Measurements from ENCODE around the gene ARHGAP15.

The ARHGAP15 gene

GRCh38 chr2:143225931-143226330 lies 96.7 kb downstream of the ARHGAP15 start:
- no peak overlapping the region for H3K27ac ChIP-seq (ENCODE audit: low read length)
- no peak overlapping the region for H3K4me3 ChIP-seq (ENCODE audit: low read length)
- H4K20me1 ChIP-seq (ENCODE audit: insufficient read depth, low read length) = no peaks in the 10 kb centered on the region
- H3K4me1 ChIP-seq (ENCODE audit: low read length) = no peaks in the 10 kb centered on the region
- no peaks in the 10 kb centered on the region for H3K9me2 ChIP-seq (replicated peaks; ENCODE audit: insufficient read depth, low read length)
- TF ChIP-seq EZH2phosphoT487 (IDR thresholded peaks at IDR 0.05; ENCODE audit: low read length) (no peak), CTCF (IDR thresholded peaks at IDR 0.05; ENCODE audit: low read length) (no peak), EZH2 (optimal IDR thresholded peaks at IDR 0.05; ENCODE audit: low read depth, low read length) (no peak)
- H3F3A ChIP-seq (ENCODE audit: insufficient read depth, low read length) = no peaks in the 10 kb centered on the region
- no peaks in the 10 kb centered on the region for H3K9me3 ChIP-seq (replicated peaks; ENCODE audit: insufficient read depth, low read length)
- H3K79me2 ChIP-seq (ENCODE audit: low read length) = no peaks in the 10 kb centered on the region
- H3K9ac ChIP-seq (ENCODE audit: low read length) = no peak overlapping the region
- H3K36me3 ChIP-seq (replicated peaks; ENCODE audit: insufficient read depth, low read length) = no peaks in the 10 kb centered on the region
- no peak for DNase-seq
- H3K4me2 ChIP-seq (ENCODE audit: low read depth, low read length) = no peak overlapping the region
- H3K27me3 ChIP-seq (replicated peaks; ENCODE audit: insufficient read depth, low read length) = no peaks in the 10 kb centered on the region
- H2AFZ ChIP-seq (ENCODE audit: low read length) = no peak overlapping the region

GRCh38 chr2:143226714-143227541 lies 97.7 kb downstream of the ARHGAP15 start:
- Histone ChIP-seq H3K4me2 (ENCODE audit: low read depth, low read length) (no peak overlapping the region), H3K27me3 (replicated peaks; ENCODE audit: insufficient read depth, low read length) (no peaks in the 10 kb centered on the region), H3K9ac (ENCODE audit: low read length) (no peak overlapping the region), H4K20me1 (ENCODE audit: insufficient read depth, low read length) (no peaks in the 10 kb centered on the region), H3K27ac (ENCODE audit: low read length) (no peak overlapping the region), H3K79me2 (ENCODE audit: low read length) (no peaks in the 10 kb centered on the region), H3K36me3 (replicated peaks; ENCODE audit: insufficient read depth, low read length) (no peaks in the 10 kb centered on the region), H3K4me3 (ENCODE audit: low read length) (no peak overlapping the region), H2AFZ (ENCODE audit: low read length) (no peak overlapping the region), H3F3A (ENCODE audit: insufficient read depth, low read length) (no peaks in the 10 kb centered on the region), H3K9me3 (replicated peaks; ENCODE audit: insufficient read depth, low read length) (no peaks in the 10 kb centered on the region), H3K9me2 (replicated peaks; ENCODE audit: insufficient read depth, low read length) (no peaks in the 10 kb centered on the region), H3K4me1 (ENCODE audit: low read length) (no peaks in the 10 kb centered on the region)
- no peak for DNase-seq
- no peak for TF ChIP-seq EZH2 (optimal IDR thresholded peaks at IDR 0.05; ENCODE audit: low read depth, low read length)
- no peak for TF ChIP-seq CTCF (IDR thresholded peaks at IDR 0.05; ENCODE audit: low read length)
- TF ChIP-seq EZH2phosphoT487 (IDR thresholded peaks at IDR 0.05; ENCODE audit: low read length) = no peak

DNA sequence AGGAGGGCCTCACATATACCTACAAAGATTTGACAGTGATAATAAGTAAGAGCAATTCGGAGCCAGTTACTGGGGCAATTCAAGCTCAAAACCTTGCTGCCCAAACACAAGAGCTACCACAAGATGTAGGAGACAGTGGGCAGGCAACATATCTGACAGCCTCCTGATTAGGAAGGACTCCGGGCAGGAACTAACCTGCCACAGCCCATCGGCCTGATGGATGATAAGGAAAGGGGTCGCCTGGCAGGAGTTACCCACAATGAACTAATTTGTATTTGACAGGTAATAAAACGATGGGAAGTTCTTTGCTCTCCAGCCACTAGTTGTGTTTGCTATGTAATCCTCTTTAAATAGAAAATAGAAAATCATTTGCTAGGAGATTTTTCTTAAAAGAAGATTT lies 100.2 kb downstream of the ARHGAP15 start:
- Histone ChIP-seq H3K9me2 (replicated peaks; ENCODE audit: insufficient read depth, low read length) (no peaks in the 10 kb centered on the region), H3K79me2 (ENCODE audit: low read length) (no peaks in the 10 kb centered on the region), H3K4me3 (ENCODE audit: low read length) (no peak overlapping the region), H2AFZ (ENCODE audit: low read length) (no peak overlapping the region), H3K27ac (ENCODE audit: low read length) (no peak overlapping the region), H3K9ac (ENCODE audit: low read length) (no peak overlapping the region), H3K36me3 (replicated peaks; ENCODE audit: insufficient read depth, low read length) (no peaks in the 10 kb centered on the region), H3K9me3 (replicated peaks; ENCODE audit: insufficient read depth, low read length) (no peaks in the 10 kb centered on the region), H3K27me3 (replicated peaks; ENCODE audit: insufficient read depth, low read length) (no peaks in the 10 kb centered on the region), H3K4me1 (ENCODE audit: low read length) (no peaks in the 10 kb centered on the region), H3K4me2 (ENCODE audit: low read depth, low read length) (no peak overlapping the region), H3F3A (ENCODE audit: insufficient read depth, low read length) (no peaks in the 10 kb centered on the region), H4K20me1 (ENCODE audit: insufficient read depth, low read length) (no peaks in the 10 kb centered on the region)
- no peak for DNase-seq
- no peak for TF ChIP-seq CTCF (IDR thresholded peaks at IDR 0.05; ENCODE audit: low read length)
- no peak for TF ChIP-seq EZH2phosphoT487 (IDR thresholded peaks at IDR 0.05; ENCODE audit: low read length)
- TF ChIP-seq EZH2 (optimal IDR thresholded peaks at IDR 0.05; ENCODE audit: low read depth, low read length) = no peak

All from MM.1S (cell line).